Endothelial cell of umbilical vein (primary cell): ENCODE results near the gene AKT2. TPM values are rescaled to one million over a fixed set of nuclear protein-coding genes. Genes with fewer than 3 reads are reported as not detected.

Experiments used
- BruUV-seq: library from RNA; stranded (reverse); fragments of 400-500 nt; replicated peaks from 2 replicates; lab custom pipeline; 2021; lab: Mats Ljungman, UMichigan
- CTCF ChIA-PET: fragments of 300-600, 350-600 bp; sonication (Branson Sonifier 250); formaldehyde crosslinking; loops from one replicate; lab custom pipeline; 2021; ENCODE audit warnings: antibody characterized with exemption, inconsistent platforms; lab: Charles Lee
- POLR2A ChIA-PET: fragments of 300-600, 350-600 bp; sonication (Branson Sonifier 250); formaldehyde crosslinking; loops from one replicate; lab custom pipeline; 2021; ENCODE audit warnings: antibody characterized with exemption, inconsistent platforms; lab: Charles Lee
- DNase-seq: peaks from one replicate; pipeline ENCODE4 v3.0.0-alpha.2; 2011; ENCODE audit warnings: low read depth, low spot score
- FAIRE-seq: peaks from 2 replicates; lab custom pipeline; 2011; peaks lifted over from hg19 to GRCh38; lab: Jason Lieb, UNC
- H2AFZ ChIP-seq: 2 replicates; pipeline ENCODE4 v1.6.0; 2012; ENCODE audit warnings: low read depth, low read length, control low read depth, inconsistent platforms
- H3K27ac ChIP-seq: 2 replicates; pipeline ENCODE4 v1.5.1; 2011; ENCODE audit warnings: low read depth, mild to moderate bottlenecking, control low read depth, low read length, moderate library complexity; ENCODE audit not compliant: insufficient read depth
- H3K27me3 ChIP-seq, 2 experiments: 2 replicates each; pipeline versions ENCODE4 v1.6.0 to v1.6.1; 2011; ENCODE audit warnings: low read length in 2 of 2, mixed read lengths in 1 of 2; ENCODE audit not compliant: control insufficient read depth in 2 of 2, insufficient read depth in 2 of 2
- H3K36me3 ChIP-seq, 2 experiments: 2 replicates in 1 of 2; 3 replicates in 1 of 2; pipeline ENCODE4 v1.5.1; 2011; ENCODE audit warnings: low read length in 2 of 2, mild to moderate bottlenecking in 1 of 2, moderate library complexity in 1 of 2; ENCODE audit not compliant: control insufficient read depth in 2 of 2, insufficient read depth in 2 of 2; ENCODE audit errors: extremely low read depth in 1 of 2
- H3K4me1 ChIP-seq: 3 replicates; pipeline ENCODE4 v1.5.1; 2011; ENCODE audit warnings: mild to moderate bottlenecking, low read length; ENCODE audit not compliant: control insufficient read depth, insufficient read depth; ENCODE audit errors: extremely low read depth
- H3K4me2 ChIP-seq: 2 replicates; pipeline ENCODE4 v1.6.1; 2011; ENCODE audit warnings: low read length, control low read depth, mixed read lengths; ENCODE audit not compliant: insufficient read depth
- H3K4me3 ChIP-seq, 3 experiments: fragments of 200-600 bp in 1 of 3; sonication (generic), shearing (Covaris generic) in 1 of 3; replicated peaks in 1 of 3; 2 replicates each; pipeline ENCODE4 v1.5.1; 2011 to 2016; ENCODE audit warnings: control low read depth in 3 of 3, low read length in 3 of 3, mild to moderate bottlenecking in 2 of 3, inconsistent platforms in 1 of 3, low read depth in 1 of 3, moderate library complexity in 1 of 3; ENCODE audit not compliant: insufficient read depth in 1 of 3
- H3K79me2 ChIP-seq: 2 replicates; pipeline ENCODE4 v1.6.0; 2012; ENCODE audit warnings: low read length, inconsistent platforms; ENCODE audit not compliant: control insufficient read depth, insufficient read depth
- H3K9ac ChIP-seq: replicated peaks from 2 replicates; pipeline ENCODE3; 2011; ENCODE audit warnings: low read length, control low read depth; ENCODE audit not compliant: insufficient read depth; ENCODE audit errors: extremely low read depth
- H3K9me1 ChIP-seq: replicated peaks from 3 replicates; pipeline ENCODE4 v1.6.0; 2011; ENCODE audit warnings: mild to moderate bottlenecking, low read length; ENCODE audit not compliant: control insufficient read depth, insufficient read depth; ENCODE audit errors: extremely low read depth
- H3K9me3 ChIP-seq: replicated peaks from 2 replicates; pipeline ENCODE4 v1.5.1; 2012; ENCODE audit warnings: low read length, inconsistent platforms; ENCODE audit not compliant: control insufficient read depth, insufficient read depth
- H4K20me1 ChIP-seq: replicated peaks from 2 replicates; pipeline ENCODE3; 2011; ENCODE audit warnings: mild to moderate bottlenecking, low read length; ENCODE audit not compliant: control insufficient read depth, insufficient read depth; ENCODE audit errors: extremely low read depth
- CTCF ChIP-seq, 2 donors: IDR thresholded peaks; 1 replicate in 1 of 2; 2 replicates in 1 of 2; pipeline ENCODE4 v1.5.1; 2011; ENCODE audit warnings: low read length in 2 of 2, mild to moderate bottlenecking in 2 of 2, moderate library complexity in 2 of 2, control low read depth in 1 of 2, inconsistent platforms in 1 of 2, low read depth in 1 of 2; ENCODE audit not compliant: insufficient read depth in 1 of 2; ENCODE audit errors: extremely low read depth in 1 of 2
- EZH2 ChIP-seq: IDR thresholded peaks from 2 replicates; pipeline ENCODE4 v1.6.1; 2012; ENCODE audit warnings: borderline replicate concordance, low read depth, mild to moderate bottlenecking, moderate library complexity, low read length, inconsistent platforms; ENCODE audit not compliant: severe bottlenecking
- FOS ChIP-seq: IDR thresholded peaks from 2 replicates; pipeline ENCODE4 v1.6.1; 2011; ENCODE audit warnings: mild to moderate bottlenecking, low read length, moderate library complexity, borderline replicate concordance; ENCODE audit not compliant: insufficient read depth
- GATA2 ChIP-seq: IDR thresholded peaks from 2 replicates; pipeline ENCODE4 v1.7.0; 2011; ENCODE audit warnings: low read depth, mild to moderate bottlenecking, moderate library complexity, mixed read lengths, low read length; ENCODE audit not compliant: insufficient read length, insufficient read depth
- JUN ChIP-seq: IDR thresholded peaks from 2 replicates; pipeline ENCODE4 v1.6.1; 2011; ENCODE audit warnings: borderline replicate concordance, low read depth; ENCODE audit not compliant: insufficient read length, insufficient read depth
- MAX ChIP-seq: IDR thresholded peaks from 2 replicates; pipeline ENCODE4 v1.6.1; 2011; ENCODE audit not compliant: insufficient read depth, insufficient read length
- MYC ChIP-seq: IDR thresholded peaks from one replicate; pipeline ENCODE4 v1.6.1; 2011; ENCODE audit warnings: mild to moderate bottlenecking, low read depth, low read length
- POLR2A ChIP-seq: IDR thresholded peaks from 2 replicates; pipeline ENCODE4 v1.6.1; 2012; ENCODE audit warnings: low read depth, mild to moderate bottlenecking, control low read depth, low read length
- POLR2AphosphoS5 ChIP-seq: IDR thresholded peaks from 2 replicates; pipeline ENCODE4 v1.6.1; 2012; ENCODE audit warnings: low read depth, mild to moderate bottlenecking, control low read depth, low read length, moderate library complexity; ENCODE audit not compliant: insufficient read depth
- dilution Hi-C: fragments of 300-500 bp; cut with MboI; formaldehyde crosslinking; loops from one replicate; pipeline ENCODE4 v1.15.0; 2019; ENCODE audit warnings: low sequenced_read_pairs; ENCODE audit not compliant: extremely low pct_ligation_motif_present
- intact Hi-C: fragments of 100-400 bp; cut with micrococcal nuclease; formaldehyde crosslinking; loops from one replicate; pipeline ENCODE4 v1.10.0; 2022
- polyA plus RNA-seq, 4 experiments: library from polyadenylated mRNA; depleted of rRNA in 3 of 4; stranded (reverse) in 3 of 4; unstranded in 1 of 4; fragments of >200 nt; gene quantifications; 2 replicates each; pipeline versions ENCODE4 v1.2.1 to v1.2.3, GENCODE V29; 2011 to 2012; ENCODE audit warnings: missing spikeins in 1 of 4
- total RNA-seq: library from RNA; stranded (reverse); gene quantifications from 2 replicates; pipeline ENCODE4 v1.2.3, GENCODE V29; 2021

Gene AKT2
- total and polyA plus RNA-seq, 2 donors (not counting 3 experiments of a cell fraction or from before 2014, with no cell fraction given): 65.2 to 69.8 TPM

- no peaks in the 10 kb centered on the region for H3K9me1 ChIP-seq
- H3K27me3 ChIP-seq: no peaks in the 10 kb centered on the region
- H4K20me1 ChIP-seq: no peaks in the 10 kb centered on the region
- no peak overlapping the region for H3K4me2 ChIP-seq
- peaks cover 4% of the 10 kb centered on the region for H3K4me1 ChIP-seq
- no peak overlapping the region for H3K4me3 ChIP-seq
- POLR2A ChIA-PET: no interaction called here
- FAIRE-seq: no peak
- intact Hi-C loops: no loop called here
- H3K36me3 ChIP-seq: peaks cover 13 to 55% of the 10 kb centered on the region in 2 experiments
- CTCF ChIA-PET: no interaction called here
- TF ChIP-seq JUN: no peak
- TF ChIP-seq MAX: no peak
- TF ChIP-seq FOS: no peak
- no peak for TF ChIP-seq GATA2
- no peak for TF ChIP-seq EZH2
- TF ChIP-seq POLR2AphosphoS5: no peak
- no peak for TF ChIP-seq POLR2A
- no peak for TF ChIP-seq CTCF (IDR thresholded peaks at IDR 0.05; ENCODE audit: extremely low read depth in 1 of 2, insufficient read depth in 1 of 2, low read depth in 1 of 2, low read length in 2 of 2)
- no peak for TF ChIP-seq MYC
- no peak overlapping the region for H3K9ac ChIP-seq
- no peak for DNase-seq
- no peak overlapping the region for H2AFZ ChIP-seq
- H3K27ac ChIP-seq: no peak overlapping the region
- no TSS peak for BruUV-seq
- dilution Hi-C loops: no loop called here
- H3K9me3 ChIP-seq: no peaks in the 10 kb centered on the region
- H3K79me2 ChIP-seq: no peaks in the 10 kb centered on the region
Measured at GRCh38 chr19:40323705-40324104, 38.6 kb upstream of the AKT2 start.
